HAP-1 (cell line): ENCODE data around the gene MRPL3.

ENCODE experiments used
- DNase-seq, 2 experiments: peaks; one replicate each; pipeline ENCODE4 v3.0.0-alpha.2; 2016 to 2020; ENCODE audit warnings: low spot score in 2 of 2
- H3K27me3 ChIP-seq: fragments of 250-450 bp; sonication (Bioruptor Pico); 2 replicates; pipeline ENCODE4 v1.5.1; 2020; ENCODE audit warnings: low read depth, mild to moderate bottlenecking, moderate library complexity
- H3K36me3 ChIP-seq: fragments of 250-450 bp; sonication (Bioruptor Pico); replicated peaks from 2 replicates; pipeline ENCODE4 v1.5.1; 2020; ENCODE audit warnings: mild to moderate bottlenecking
- H3K4me1 ChIP-seq: fragments of 250-450 bp; sonication (Bioruptor Pico); 2 replicates; pipeline ENCODE4 v1.5.1; 2020; ENCODE audit warnings: mild to moderate bottlenecking
- H3K4me3 ChIP-seq: fragments of 250-450 bp; sonication (Bioruptor Pico); 2 replicates; pipeline ENCODE4 v1.5.1; 2020; ENCODE audit warnings: mild to moderate bottlenecking, moderate library complexity
- H3K9me3 ChIP-seq: fragments of 250-450 bp; sonication (Bioruptor Pico); 2 replicates; pipeline ENCODE4 v1.5.1; 2020; ENCODE audit warnings: mild to moderate bottlenecking, moderate library complexity
- in situ Hi-C: fragments of 300-500 bp; cut with MboI; formaldehyde crosslinking; loops from 3 replicates; pipeline ENCODE4 v1.14.3; 2020; ENCODE audit warnings: low sequenced_read_pairs, inconsistent platforms, mixed read lengths

The MRPL3 gene

DNA sequence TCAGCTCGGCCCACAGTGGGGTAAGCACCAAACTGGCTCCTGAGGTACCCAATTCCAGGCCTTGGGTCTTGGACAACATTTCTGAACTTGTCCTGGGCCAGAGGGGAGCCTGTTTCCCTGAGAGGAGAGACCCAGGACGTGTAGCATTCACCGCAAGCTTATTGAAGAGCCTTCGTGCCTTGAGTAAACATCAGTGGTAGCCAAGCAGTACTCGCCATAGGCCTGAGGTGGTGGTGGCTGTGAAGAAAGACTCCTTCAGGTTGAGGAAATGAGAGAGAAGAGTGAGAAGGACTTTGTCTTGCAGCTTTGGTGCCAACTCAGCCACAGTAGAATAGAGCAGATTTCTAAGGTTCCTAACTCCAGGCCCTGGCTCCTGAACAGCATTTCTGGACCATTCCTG lies 71.0 kb downstream of the MRPL3 start:
- Histone ChIP-seq H3K4me1 (no peaks in the 10 kb centered on the region), H3K9me3 (no peaks in the 10 kb centered on the region), H3K36me3 (no peaks in the 10 kb centered on the region), H3K4me3 (no peak overlapping the region), H3K27me3 (no peaks in the 10 kb centered on the region)
- in situ Hi-C loops, result no loop called here
- DNase-seq, result no peak

DNA sequence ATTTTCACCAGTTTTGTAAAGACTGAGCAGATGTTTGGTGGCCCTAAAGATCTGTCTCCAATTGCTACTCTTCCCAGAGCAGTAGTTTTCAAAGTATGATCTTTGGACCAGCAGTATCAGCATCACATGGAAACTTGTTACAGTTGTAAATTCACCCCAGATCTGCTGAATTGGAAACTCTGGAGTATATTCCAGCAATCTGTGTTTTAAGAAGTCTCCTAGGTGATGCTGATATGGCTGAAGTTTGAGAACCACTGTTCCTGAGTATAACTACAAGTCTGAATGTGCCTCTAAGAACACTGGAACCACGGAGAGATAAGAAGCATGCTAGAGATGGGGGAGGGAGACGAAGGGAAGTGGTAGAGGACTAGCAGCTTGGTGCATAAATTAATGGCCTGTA lies 75.5 kb downstream of the MRPL3 start:
- Histone ChIP-seq H3K27me3 (no peaks in the 10 kb centered on the region), H3K4me1 (no peaks in the 10 kb centered on the region), H3K4me3 (no peak overlapping the region), H3K36me3 (no peaks in the 10 kb centered on the region), H3K9me3 (no peaks in the 10 kb centered on the region)
- DNase-seq, result no peak
- in situ Hi-C loops, result no loop called here

DNA sequence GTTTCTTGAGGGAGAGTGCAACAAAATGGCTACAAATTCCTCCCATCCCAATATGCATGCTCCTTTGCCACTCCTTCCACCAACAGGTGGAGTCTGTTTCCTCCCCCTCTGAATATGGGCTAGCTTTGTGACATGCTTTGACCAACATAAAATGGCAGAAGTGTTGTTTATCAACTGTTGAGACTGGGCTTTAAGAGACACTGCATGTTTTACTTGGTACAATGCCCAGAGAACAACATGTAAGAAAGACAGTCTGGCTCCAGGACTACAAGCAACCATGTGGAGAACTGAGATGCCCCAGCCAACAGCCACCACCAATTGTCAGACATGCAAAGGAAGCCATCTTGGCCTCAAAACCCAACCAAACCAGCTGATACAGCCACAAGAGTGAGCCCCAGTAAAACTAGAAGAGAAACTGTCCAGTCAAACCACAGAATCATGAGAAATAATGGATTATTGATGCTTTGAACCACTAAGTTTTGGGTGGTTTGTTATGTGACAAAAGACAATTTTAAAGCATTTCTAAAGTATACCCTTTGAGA lies 80.7 kb downstream of the MRPL3 start:
- Histone ChIP-seq H3K4me1 (no peaks in the 10 kb centered on the region), H3K9me3 (no peaks in the 10 kb centered on the region), H3K27me3 (no peaks in the 10 kb centered on the region), H3K36me3 (no peaks in the 10 kb centered on the region), H3K4me3 (no peak overlapping the region)
- in situ Hi-C loops, result no loop called here
- no peak for DNase-seq

DNA sequence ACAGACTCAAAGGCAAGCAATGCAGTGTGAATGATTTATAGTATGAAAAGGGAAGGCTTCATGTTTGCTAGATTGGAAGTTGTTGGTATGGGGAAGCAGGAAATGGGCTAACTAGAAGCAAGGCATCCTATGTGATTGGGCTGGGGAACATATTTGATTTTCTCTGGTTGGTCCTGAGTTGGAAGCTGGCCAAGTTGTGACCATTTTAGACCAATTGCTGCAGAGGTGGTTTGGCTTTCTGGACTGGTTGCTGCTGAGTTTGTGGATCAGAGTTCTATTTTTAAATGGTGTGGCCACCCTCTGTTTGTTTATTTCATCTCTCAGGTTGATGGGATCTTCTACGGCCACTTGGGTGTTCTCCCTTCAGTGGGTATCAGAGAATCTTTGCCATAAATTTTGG lies 81.5 kb downstream of the MRPL3 start:
- in situ Hi-C loops, result no loop called here
- Histone ChIP-seq H3K4me3 (no peak overlapping the region), H3K9me3 (no peaks in the 10 kb centered on the region), H3K4me1 (no peaks in the 10 kb centered on the region), H3K36me3 (no peaks in the 10 kb centered on the region), H3K27me3 (no peaks in the 10 kb centered on the region)
- no peak for DNase-seq

DNA sequence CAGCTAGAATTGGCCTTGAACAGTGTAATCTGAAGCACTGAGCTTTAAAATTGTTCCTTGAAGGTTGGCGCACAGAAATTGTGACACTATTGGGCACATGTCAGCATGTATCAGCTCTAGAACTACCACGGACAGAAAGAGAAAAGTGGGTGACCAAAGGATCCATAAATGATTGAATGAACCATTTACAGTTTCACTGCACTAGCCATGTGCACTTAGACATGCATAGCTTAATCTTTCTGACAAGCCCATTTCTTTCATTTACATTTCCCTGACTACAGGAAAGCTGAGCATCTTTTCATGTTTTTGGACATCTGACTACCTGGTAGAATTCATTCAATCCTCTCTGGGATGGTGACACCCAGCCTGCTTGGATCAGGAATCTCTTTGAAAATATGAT lies 85.0 kb downstream of the MRPL3 start:
- no peaks in the 10 kb centered on the region for H3K4me1 ChIP-seq
- no peak overlapping the region for H3K4me3 ChIP-seq
- H3K27me3 ChIP-seq, result no peaks in the 10 kb centered on the region
- no peaks in the 10 kb centered on the region for H3K36me3 ChIP-seq
- DNase-seq, result no peak
- H3K9me3 ChIP-seq, result no peaks in the 10 kb centered on the region; the same call in 1 of the 2 replicates
- in situ Hi-C loops, result no loop called here
